Mesodermal cell (in vitro differentiated cells): ENCODE measurements around the gene MIB2.

Source experiments
- H3K27ac ChIP-seq: 2 replicates; pipeline ENCODE4 v1.7.0; 2013; ENCODE audit warnings: mild to moderate bottlenecking, low read depth, low read length, moderate library complexity; ENCODE audit not compliant: severe bottlenecking
- H3K36me3 ChIP-seq: 2 replicates; pipeline ENCODE4 v1.7.1; 2013; ENCODE audit warnings: mild to moderate bottlenecking, low read length, moderate library complexity; ENCODE audit not compliant: control insufficient read depth, insufficient read depth
- H3K4me1 ChIP-seq: one replicate; pipeline ENCODE4 v1.7.1; 2013; ENCODE audit warnings: mild to moderate bottlenecking, low read length; ENCODE audit not compliant: insufficient read depth, control insufficient read depth, poor library complexity, severe bottlenecking
- H3K4me3 ChIP-seq: 2 replicates; pipeline ENCODE4 v1.7.0; 2013; ENCODE audit warnings: low read length, control low read depth, mild to moderate bottlenecking; ENCODE audit not compliant: insufficient read depth, poor library complexity, severe bottlenecking; ENCODE audit errors: extremely low read depth
- H3K9me3 ChIP-seq: 2 replicates; pipeline ENCODE4 v1.7.1; 2013; ENCODE audit warnings: mild to moderate bottlenecking, low read length, moderate library complexity; ENCODE audit not compliant: control insufficient read depth
- WGBS, 2 experiments: methylation state at CpG; one replicate each; pipeline ENCODE4 v1.1.5; 2013; ENCODE audit warnings: missing lambda C conversion rate in 2 of 2; ENCODE audit not compliant: insufficient coverage in 2 of 2; 5-methylcytosine and 5-hydroxymethylcytosine counted together

Gene MIB2

DNA sequence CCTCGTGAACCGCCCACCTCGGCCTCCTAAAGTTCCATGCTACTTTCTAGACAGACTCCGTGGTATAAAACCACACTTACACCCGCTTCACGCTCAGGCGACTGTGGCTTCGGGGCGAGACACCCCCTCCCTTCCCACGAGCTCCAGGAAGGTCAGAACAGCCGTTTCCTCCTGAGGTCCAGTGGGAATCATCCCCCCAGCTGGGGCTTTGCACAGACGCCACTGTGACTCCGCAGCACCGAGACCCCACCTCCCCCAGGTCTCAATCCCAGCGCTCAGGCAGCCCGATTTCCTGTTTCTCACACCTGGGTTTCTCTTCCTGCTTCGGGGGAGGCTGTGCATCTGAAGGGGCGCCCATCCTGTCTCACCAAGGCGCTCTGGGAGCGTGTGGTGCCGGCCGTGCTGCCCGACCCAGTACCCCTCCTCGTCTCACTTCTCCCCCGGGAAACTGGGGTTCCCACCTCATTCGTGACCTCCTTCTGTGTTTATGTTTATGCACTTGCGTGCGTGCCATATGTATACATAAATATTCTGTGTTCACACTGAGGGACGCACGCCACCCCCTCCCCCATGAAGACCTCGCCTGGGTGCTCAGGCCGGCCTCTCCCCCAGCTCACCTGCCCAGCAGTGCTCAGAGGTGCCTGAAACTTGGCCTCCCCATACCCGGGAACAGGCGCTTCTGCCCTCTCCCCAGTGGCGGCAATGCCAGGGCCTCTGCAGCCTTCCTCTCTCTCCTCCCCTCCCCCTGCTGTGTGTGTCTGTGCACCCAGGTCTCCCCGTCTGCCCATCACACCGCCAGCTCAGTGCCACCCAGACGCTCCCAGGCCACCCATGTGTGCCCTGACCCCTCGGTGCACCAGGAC is 62.6 kb downstream of the MIB2 start:
- 94 to 95% methylated on average over 32 to 33 of the region's 39 CpGs for WGBS, 2 experiments
- H3K9me3 ChIP-seq, result no peaks in the 10 kb centered on the region
- H3K27ac ChIP-seq, result no peak overlapping the region
- no peak overlapping the region for H3K4me3 ChIP-seq
- H3K36me3 ChIP-seq, result peaks cover 19% of the 10 kb centered on the region
- H3K4me1 ChIP-seq, result no peaks in the 10 kb centered on the region

DNA sequence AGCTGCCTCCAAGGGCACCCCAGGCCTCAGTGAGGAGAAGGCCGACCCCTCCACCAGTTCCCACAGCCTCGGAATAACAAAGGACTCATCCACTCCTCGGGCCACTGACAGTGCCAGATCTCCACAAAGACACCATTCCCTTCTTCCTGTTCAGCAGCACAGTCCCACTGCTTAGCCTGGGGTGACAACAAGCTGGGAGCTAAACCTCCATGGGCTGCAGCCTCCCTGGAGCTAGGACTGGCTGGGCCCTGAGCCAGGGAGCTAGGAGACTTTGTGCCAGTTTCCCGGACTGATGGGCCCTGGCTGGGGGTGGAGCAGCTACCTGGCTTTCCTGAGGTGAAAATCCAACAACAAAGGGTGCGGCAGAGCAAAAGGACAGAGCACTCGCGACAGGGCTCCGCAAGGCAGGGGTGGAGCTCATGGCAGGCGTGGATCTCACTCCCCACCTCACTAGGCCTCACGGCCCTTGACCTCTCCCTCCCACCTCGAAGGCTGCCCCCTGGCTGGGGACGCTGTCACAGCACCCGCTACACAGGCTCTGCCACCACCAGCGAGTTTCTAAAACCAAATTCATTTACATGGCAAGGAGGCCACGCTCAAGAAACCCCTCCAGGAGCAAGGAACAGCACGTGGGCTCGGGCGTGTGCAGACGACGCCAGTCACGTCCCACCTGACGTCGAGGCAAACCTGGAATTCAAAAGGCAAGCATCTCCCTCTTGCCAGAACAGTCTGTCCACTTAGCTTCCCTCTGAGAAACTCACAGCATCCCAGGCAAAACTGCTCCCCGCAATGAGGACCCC is 63.5 kb downstream of the MIB2 start:
- WGBS, 2 experiments, result 83 to 86% methylated on average over 23 to 24 of the region's 24 CpGs
- Histone ChIP-seq H3K9me3 (no peaks in the 10 kb centered on the region), H3K4me3 (no peak overlapping the region), H3K4me1 (no peaks in the 10 kb centered on the region), H3K36me3 (peaks cover 24% of the 10 kb centered on the region), H3K27ac (no peak overlapping the region)
